ENCODE measurements around the gene KRTAP4-6.
"Not testable (repeated sequence)": the region's sequence is repeated elsewhere in the genome, so short reads cannot be mapped to it uniquely, and the experiment has no call there.

KRTAP4-6 gene

DNA sequence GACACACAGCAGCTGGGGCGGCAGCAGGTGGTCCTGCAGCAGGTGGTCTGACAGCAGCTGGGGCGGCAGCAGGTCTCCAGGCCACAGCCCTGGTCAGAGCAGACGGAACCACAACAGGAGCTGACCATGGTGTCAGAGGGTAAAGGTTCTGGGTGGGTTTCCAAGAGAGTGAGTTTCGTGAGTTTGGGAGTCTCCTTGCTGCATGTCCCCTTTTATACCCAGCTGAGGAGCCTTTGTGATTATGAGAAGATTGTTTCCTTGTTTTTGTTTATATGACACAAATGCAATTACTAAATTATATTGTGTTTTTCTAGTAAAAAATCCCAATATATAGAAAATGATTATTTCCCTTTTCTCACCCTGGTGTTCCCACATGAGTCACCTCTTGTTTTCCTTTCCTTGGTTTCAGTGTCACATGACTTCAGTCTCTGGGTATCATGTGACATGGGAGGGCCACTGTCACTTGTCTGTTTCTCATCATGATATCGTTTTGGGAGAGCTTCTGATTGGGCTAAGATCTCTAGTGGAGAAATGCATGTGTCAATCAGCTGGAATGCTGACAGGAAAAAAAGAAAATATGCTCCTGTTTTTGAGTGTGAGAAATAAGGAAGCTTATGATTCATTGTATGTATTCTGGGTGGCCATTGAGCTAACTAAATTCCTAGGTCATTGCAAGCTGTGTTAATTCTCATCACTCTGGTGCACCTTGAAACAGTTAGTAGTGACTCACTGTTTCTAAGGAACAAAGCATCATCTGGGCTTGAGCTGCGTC, at the start of gene KRTAP4-6:
TSS of gene KRTAP4-6 (minus strand) at position 185 of the 772 bp plus-strand sequence. CDS start at position 128, 57 bp downstream.
- H3K27ac Mint-ChIP-seq: no peak within 1 kb of the TSS

DNA sequence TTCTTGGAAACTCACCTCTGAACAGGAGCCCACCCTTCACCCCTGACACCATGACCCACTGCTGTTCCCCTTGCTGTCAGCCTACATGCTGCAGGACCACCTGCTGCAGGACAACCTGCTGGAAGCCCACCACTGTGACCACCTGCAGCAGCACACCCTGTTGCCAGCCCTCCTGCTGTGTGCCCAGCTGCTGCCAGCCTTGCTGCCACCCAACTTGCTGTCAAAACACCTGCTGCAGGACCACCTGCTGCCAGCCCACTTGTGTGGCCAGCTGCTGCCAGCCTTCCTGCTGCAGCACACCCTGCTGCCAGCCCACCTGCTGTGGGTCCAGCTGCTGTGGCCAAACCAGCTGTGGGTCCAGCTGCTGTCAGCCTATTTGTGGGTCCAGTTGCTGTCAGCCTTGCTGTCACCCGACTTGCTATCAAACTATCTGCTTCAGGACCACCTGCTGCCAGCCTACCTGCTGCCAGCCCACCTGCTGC, 49.5 kb upstream of the KRTAP4-6 start, which contains the start of gene KRTAP9-1:
TSS of gene KRTAP9-1 (plus strand) at position 51 of the 482 bp plus-strand sequence. CDS start at position 51, 0 bp downstream.
- not testable (repeated sequence) for ATAC-seq, DNase-seq, H3K9me3 Mint-ChIP-seq, H3K27me3 Mint-ChIP-seq, H3K4me3 Mint-ChIP-seq, H3K4me1 Mint-ChIP-seq
- peak within 1 kb of the TSS; percentile 5 to 12 for H3K27ac Mint-ChIP-seq

More for the DNA sequence above, at the start of gene KRTAP4-6:
- H3K4me3 Mint-ChIP-seq: no peak within 1 kb of the TSS
- peaks cover 28 to 43% of the 10 kb centered on the region in 2 donors for H3K9me3 Mint-ChIP-seq
- no peak for DNase-seq
- H3K4me1 Mint-ChIP-seq: no peaks in the 10 kb centered on the region
- H3K27me3 Mint-ChIP-seq: no peaks in the 10 kb centered on the region
- no peak for ATAC-seq

DNA sequence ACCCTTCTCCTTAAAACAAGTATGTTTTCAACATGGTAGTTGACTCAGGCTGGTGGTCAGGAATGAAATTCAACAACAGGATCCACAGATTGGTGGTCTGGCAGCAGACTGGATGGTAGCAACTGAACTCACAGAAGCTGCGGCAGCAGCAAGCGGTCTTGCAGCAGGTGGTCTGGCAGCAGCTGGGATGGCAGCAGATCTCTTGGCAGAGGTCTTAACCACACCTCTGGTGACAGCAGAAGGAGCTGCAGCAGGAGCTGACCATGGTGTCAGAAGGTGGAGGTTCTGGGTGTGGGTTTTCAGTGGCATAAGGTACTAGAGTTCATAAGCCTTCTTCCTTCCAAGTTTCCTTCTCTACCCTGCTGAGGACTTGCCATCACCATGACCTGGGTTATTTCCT, 46.5 kb upstream of the KRTAP4-6 start:
- no peak overlapping the region for H3K4me3 Mint-ChIP-seq
- H3K27me3 Mint-ChIP-seq: peaks cover 7% of the 10 kb centered on the region
- no peaks in the 10 kb centered on the region for H3K9me3 Mint-ChIP-seq
- ATAC-seq (no peak), DNase-seq (no peak)
- H3K4me1 Mint-ChIP-seq: no peaks in the 10 kb centered on the region
- no peak overlapping the region for H3K27ac Mint-ChIP-seq

DNA sequence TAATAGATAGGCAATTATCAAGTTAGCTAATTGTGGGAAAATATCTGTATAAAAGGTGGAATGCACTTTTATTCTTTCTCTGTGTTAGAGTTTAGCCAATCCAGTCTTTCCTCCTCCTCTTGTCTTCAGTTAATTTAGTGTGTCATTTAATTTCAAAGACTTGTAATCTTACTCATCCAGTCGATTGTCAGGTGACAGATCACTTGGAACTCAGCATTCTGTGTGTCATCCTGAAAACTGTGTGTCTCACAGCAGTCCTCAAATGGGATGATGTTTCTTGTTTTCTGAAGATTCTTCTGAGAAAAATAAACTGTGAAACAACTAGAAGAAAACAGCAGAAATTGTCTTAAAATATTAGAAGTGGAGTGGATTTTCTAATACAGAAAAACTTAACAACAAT, 44.7 kb upstream of the KRTAP4-6 start:
- ATAC-seq (no peak), DNase-seq (no peak)
- no peaks in the 10 kb centered on the region for H3K9me3 Mint-ChIP-seq
- peaks cover 2% of the 10 kb centered on the region for H3K27me3 Mint-ChIP-seq
- H3K4me1 Mint-ChIP-seq: no peaks in the 10 kb centered on the region
- H3K27ac Mint-ChIP-seq: no peak overlapping the region
- H3K4me3 Mint-ChIP-seq: no peak overlapping the region

DNA sequence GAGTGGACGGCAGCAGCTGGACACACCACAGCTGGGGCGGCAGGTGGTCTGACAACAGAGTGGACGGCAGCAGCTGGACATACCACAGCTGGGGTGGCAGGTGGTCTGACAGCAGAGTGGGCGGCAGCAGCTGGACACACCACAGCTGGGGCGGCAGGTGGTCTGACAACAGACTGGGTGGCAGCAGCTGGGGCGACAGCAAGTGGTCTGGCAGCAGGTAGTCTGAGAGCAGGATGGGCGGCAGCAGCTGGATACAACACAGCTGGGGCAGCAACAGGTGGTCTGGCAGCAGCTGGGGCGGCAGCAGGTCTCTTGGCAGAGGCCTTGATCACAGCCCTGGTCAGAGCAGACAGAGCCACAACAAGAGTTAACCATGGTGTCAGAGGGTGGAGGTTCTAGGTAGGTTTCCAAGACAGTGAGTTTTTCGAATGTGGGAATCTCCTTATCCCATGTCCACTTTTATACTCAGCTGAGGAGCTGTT, 44.2 kb upstream of the KRTAP4-6 start, which contains the start of gene KRTAP4-1:
TSS of gene KRTAP4-1 (minus strand) at position 432 of the 482 bp plus-strand sequence. CDS start at position 375, 57 bp downstream.
- DNase-seq: no peak
- Mint-ChIP-seq H3K4me3 (no peak within 1 kb of the TSS), H3K27ac (no peak within 1 kb of the TSS), H3K27me3 (no peaks in the 10 kb centered on the region), H3K9me3 (no peaks in the 10 kb centered on the region), H3K4me1 (no peaks in the 10 kb centered on the region)
- ATAC-seq: no peak

DNA sequence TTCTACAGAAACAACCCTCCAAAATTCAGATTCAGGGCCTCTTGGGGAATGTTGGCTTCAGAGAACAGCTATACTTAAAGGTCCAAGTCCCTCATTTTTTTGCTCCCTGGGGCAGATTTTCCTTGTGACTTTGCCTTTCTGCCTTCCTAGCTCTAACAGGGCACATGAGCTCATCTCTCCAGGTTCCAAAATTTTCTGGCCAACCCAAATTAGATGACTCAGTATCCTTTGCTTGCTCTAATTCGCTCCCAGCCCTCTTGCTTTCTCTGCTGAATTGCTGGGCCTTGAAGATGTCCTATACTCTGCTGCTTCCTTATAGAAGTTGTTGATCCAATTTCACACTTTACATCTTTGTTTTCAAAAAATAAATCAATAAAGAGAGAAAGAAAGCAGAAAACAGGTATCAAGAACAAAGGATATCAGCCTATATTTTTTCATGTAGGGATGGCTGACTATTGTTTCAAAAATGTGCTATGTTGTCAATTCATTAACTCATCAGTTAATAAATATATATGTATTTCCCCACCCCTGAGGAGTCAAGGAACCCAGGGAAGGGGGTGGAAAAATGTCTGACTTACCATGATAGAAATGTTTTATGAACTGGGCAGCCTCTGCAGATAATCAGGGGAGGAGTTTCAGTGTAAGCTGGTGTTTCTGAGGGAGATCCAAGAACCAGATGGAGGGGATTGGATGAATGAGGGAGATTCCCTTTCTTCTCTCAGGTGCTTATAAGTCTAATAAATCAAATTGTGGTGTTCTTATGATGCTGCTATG, 38.7 kb upstream of the KRTAP4-6 start:
- Mint-ChIP-seq H3K4me1 (no peaks in the 10 kb centered on the region), H3K27ac (peak overlapping the region in 1 of 2 donors; percentile 15), H3K9me3 (no peaks in the 10 kb centered on the region), H3K27me3 (no peaks in the 10 kb centered on the region), H3K4me3 (no peak overlapping the region)
- ATAC-seq: no peak
- DNase-seq: no peak

DNA sequence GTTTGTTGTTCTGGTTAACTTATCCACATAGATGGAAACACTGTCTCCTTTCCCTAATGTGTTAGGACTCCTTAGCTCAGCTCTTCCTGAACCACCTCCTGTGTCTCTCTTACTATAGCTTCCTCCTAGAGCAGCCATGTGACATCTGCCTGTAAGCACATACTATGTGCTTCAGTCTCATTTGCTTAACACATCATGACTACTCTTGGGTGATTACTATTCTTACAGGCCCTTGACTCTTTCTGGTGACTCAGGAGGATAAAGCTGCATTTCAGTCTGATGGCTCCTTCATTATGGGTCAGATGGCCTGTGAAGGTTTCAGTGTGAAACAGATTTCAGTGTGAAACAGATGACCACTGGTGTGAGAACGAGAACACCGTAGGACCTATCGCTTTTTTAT, 38.0 kb upstream of the KRTAP4-6 start:
- no peak for ATAC-seq
- Mint-ChIP-seq H3K27ac (peak overlapping the region in 1 of 2 donors; percentile 27), H3K27me3 (no peaks in the 10 kb centered on the region), H3K4me3 (no peak overlapping the region), H3K4me1 (no peaks in the 10 kb centered on the region), H3K9me3 (no peaks in the 10 kb centered on the region)
- DNase-seq: no peak

DNA sequence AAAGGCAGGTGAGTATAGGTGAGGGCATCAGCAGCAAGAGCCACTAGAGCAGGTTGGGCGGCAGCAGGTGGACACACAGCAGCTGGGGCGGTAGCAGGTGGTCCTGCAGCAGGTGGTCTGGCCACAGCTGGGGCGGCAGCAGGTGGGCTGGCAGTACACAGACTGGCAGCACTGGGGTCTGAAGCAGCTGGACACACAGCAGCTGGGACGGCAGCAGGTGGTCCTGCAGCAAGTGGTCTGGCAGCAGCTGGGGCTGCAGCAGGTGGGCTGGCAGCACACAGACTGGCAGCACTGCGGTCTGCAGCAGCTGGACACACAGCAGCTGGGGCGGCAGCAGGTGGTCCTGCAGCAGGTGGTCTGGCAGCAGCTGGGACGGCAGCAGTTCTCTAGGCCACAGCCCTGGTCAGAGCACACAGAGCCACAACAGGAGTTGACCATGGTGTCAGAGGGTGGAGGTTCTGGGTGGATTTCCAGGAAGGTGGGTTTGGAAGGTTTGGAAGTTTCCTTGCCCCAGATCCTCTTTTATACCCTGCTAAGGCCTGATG, 37.5 kb upstream of the KRTAP4-6 start, which contains the start of gene KRTAP4-2:
TSS of gene KRTAP4-2 (minus strand) at position 495 of the 545 bp plus-strand sequence. CDS start at position 438, 57 bp downstream.
- DNase-seq (no peak), ATAC-seq (no peak)
- Mint-ChIP-seq H3K27me3 (no peaks in the 10 kb centered on the region), H3K4me1 (no peaks in the 10 kb centered on the region), H3K27ac (peak within 1 kb of the TSS in 1 of 2 donors; percentile 27), H3K4me3 (no peak within 1 kb of the TSS), H3K9me3 (no peaks in the 10 kb centered on the region)

DNA sequence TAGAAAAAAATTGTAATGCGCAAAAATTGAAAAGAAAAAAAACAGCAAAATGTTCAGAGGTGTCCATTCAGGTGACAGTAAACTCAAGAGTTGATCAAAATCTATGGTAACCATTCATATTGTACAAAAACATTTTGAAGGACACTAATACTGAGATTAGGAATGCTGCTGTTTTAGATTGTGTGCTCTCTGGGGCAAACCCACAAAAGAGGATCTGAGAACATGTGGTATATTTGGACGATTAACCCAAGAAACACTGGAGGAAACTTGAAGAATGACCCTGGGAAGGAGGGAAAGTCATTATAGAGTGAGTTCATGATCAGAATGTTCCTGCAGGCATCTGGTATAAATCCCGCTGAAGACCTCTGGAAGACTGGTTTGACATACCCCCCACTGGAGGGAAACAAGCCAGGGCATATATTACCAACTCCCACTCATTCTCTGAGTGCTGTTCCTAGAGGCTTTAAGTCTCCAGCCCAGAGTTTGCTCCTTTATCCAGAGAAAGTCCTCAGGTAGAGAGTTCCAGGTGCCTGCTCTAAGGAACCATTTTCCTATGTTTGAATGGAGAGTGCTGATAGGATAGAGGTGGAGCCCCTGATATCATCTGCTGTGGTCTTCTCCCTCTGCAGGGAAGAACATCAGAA, 36.5 kb upstream of the KRTAP4-6 start:
- DNase-seq: no peak
- Mint-ChIP-seq H3K27me3 (no peaks in the 10 kb centered on the region), H3K9me3 (no peaks in the 10 kb centered on the region), H3K27ac (no peak overlapping the region), H3K4me1 (no peaks in the 10 kb centered on the region), H3K4me3 (no peak overlapping the region)
- ATAC-seq: no peak

DNA sequence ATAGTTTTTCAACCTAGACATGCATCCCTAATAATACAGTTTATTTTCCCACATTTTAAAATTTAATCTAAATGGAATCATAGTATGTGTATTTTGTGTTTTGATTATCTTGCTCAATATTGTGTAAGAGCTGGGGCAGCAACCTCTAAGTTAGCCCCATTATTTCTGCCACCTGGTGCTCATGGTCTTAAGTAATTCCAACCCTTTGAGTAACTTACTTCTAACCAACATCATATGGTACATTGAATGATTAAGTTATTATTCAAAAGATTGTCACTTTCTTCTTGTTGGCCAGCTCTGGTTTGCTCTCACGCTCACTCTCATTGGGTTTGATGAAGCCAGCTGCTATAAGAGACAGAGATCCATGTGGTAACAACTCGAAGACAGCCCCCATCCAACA, 31.5 kb upstream of the KRTAP4-6 start:
- no peak for ATAC-seq
- H3K27ac Mint-ChIP-seq: no peak overlapping the region

DNA sequence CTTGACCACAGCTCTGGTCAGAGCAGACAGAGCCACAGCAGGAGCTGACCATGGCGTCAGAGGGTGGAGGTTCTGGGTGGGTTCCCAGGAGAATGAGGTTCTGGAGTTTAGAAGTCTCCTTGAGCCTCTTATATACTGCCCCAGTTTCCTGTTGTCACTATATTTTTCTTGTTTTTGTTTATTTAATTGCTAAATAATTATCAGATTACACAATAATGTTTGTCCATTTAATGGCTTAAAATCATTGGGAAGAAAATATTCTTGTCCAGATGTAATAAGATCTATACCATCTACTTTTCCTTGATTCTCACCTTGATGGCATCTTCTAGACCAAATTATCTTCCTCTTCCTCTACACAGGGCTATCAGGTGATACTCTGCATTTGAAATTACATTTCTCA, 27.8 kb upstream of the KRTAP4-6 start, which contains the start of gene KRTAP4-3:
TSS of gene KRTAP4-3 (minus strand) at position 101 of the 400 bp plus-strand sequence. CDS start at position 52, 49 bp downstream.
- DNase-seq (no peak), ATAC-seq (no peak)
- Mint-ChIP-seq H3K4me1 (no peaks in the 10 kb centered on the region), H3K27me3 (no peaks in the 10 kb centered on the region), H3K27ac (no peak within 1 kb of the TSS), H3K9me3 (no peaks in the 10 kb centered on the region), H3K4me3 (no peak within 1 kb of the TSS)

More for the DNA sequence above, 31.5 kb upstream of the KRTAP4-6 start:
- DNase-seq: no peak
- Mint-ChIP-seq H3K4me1 (no peaks in the 10 kb centered on the region), H3K9me3 (no peaks in the 10 kb centered on the region), H3K4me3 (no peak overlapping the region), H3K27me3 (no peaks in the 10 kb centered on the region)

DNA sequence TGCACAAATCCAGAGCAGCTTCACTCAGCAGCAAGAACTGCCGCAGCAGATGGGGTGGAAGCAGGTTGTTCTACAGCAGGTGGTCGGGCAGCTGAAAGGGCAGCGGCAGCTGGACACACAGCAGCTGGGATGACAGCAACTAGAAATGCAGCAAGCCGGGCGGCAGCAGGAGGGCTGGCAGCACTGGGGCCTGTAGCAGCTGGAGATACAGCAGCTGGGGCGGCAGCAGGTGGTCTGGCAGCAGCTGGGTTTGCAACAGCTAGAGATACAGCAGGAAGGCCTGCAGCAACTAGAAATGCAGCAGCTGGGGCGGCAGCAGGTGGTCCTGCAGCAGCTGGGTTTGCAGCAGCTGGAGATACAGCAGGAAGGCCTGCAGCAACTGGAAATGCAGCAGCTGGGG, 27.2 kb upstream of the KRTAP4-6 start:
- ATAC-seq: no peak
- Mint-ChIP-seq H3K4me3 (no peak overlapping the region), H3K4me1 (no peaks in the 10 kb centered on the region), H3K27ac (no peak overlapping the region), H3K9me3 (no peaks in the 10 kb centered on the region), H3K27me3 (no peaks in the 10 kb centered on the region)
- DNase-seq: no peak

DNA sequence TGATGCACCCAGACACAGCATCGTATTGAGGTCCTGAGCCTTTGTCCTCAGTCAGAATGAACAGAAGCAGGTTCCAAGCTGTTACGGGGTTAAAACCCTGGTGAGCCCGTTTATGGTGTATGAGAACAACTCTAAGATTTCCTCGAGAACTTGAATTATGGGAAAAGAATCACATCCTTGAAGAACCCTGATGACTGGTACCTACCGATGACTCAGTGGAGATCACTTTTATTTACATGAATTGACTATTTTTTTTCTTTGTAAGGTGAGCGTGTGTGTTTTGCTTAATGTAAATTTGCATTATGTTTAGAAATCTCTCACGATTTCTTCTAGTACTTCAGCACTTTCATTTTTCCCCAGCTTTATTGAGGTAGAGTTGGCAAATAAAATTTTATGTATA, 23.5 kb upstream of the KRTAP4-6 start:
- no peak for DNase-seq
- Mint-ChIP-seq H3K27me3 (no peaks in the 10 kb centered on the region), H3K4me3 (no peak overlapping the region), H3K9me3 (no peaks in the 10 kb centered on the region), H3K27ac (no peak overlapping the region), H3K4me1 (no peaks in the 10 kb centered on the region)
- no peak for ATAC-seq

DNA sequence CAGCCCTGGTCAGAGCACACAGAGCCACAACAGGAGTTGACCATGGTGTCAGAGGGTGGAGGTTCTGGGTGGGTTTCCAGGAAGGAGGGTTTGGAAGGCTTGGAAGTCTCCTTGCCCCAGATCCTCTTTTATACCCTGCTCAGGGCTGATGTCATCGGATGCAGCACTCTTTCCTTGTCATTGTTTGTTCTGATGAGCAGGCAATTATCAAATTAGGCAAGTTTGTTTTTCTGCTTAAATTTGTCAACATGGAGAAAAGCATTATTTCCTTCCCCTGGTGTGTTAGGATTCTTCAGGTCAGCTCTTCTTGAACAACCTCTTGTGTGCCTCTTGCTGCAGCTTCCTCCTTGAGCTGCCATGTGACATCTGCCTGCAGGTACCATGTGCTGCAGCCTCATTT, 20.3 kb upstream of the KRTAP4-6 start, which contains the start of gene KRTAP4-4:
TSS of gene KRTAP4-4 (minus strand) at position 101 of the 400 bp plus-strand sequence. CDS start at position 44, 57 bp downstream.
- peak within 1 kb of the TSS in 1 of 2 donors; percentile 15 for H3K27ac Mint-ChIP-seq
- no peaks in the 10 kb centered on the region for H3K27me3 Mint-ChIP-seq
- ATAC-seq (no peak), DNase-seq (no peak)
- no peaks in the 10 kb centered on the region for H3K9me3 Mint-ChIP-seq
- H3K4me3 Mint-ChIP-seq: no peak within 1 kb of the TSS
- H3K4me1 Mint-ChIP-seq: no peaks in the 10 kb centered on the region

DNA sequence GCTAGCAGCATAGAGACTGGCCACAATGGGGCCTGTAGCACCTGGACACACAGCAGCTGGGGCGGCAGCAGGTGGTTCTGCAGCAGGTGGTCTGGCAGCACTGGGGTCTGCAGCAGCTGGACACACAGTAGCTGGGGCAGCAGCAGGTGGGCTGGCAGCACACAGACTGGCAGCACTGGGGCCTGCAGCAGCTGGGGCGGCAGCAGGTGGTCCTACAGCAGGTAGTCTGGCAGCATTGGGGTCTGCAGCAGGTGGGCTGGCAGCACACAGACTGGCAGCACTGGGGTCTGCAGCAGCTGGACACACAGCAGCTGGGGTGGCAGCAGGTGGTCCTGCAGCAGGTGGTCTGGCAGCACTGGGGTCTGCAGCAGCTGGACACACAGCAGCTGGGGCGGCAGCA, 19.8 kb upstream of the KRTAP4-6 start:
- ATAC-seq, H3K9me3 Mint-ChIP-seq, DNase-seq, H3K4me1 Mint-ChIP-seq, H3K4me3 Mint-ChIP-seq, H3K27ac Mint-ChIP-seq, H3K27me3 Mint-ChIP-seq: not testable (repeated sequence)

All from stimulated activated naive CD8-positive, alpha-beta T cell treated with anti-CD3 and anti-CD28 coated beads, Interleukin-15, amount 100 ng/mL, for 72 hours (primary cell).